ENCODE measurements around the gene CHD2.
A peak's percentile ranks its signal among the peaks of the same experiment; 100 is the strongest.

Gene CHD2

GRCh38 chr15:92880796-92881195 is 19.3 kb upstream of the CHD2 start:
- no peak for TF ChIP-seq CTCF (IDR thresholded peaks at IDR 0.05; ENCODE audit: low read depth, low read length, missing control alignments)
- Histone ChIP-seq H3K27me3 (replicated peaks) (no peaks in the 10 kb centered on the region), H3K27ac (no peak overlapping the region), H3K36me3 (replicated peaks) (peaks cover 4% of the 10 kb centered on the region), H3K4me3 (ENCODE audit: low read depth, low read length) (no peak overlapping the region)
- no peak for DNase-seq
- in situ Hi-C loops (cut with HindIII; ENCODE audit: low pct_ligation_motif_present, low sequenced_read_pairs) = loop anchor here (10.0 kb wide), 1 partner anchor 66 kb away; no protein-coding TSS in a partner anchor

DNA sequence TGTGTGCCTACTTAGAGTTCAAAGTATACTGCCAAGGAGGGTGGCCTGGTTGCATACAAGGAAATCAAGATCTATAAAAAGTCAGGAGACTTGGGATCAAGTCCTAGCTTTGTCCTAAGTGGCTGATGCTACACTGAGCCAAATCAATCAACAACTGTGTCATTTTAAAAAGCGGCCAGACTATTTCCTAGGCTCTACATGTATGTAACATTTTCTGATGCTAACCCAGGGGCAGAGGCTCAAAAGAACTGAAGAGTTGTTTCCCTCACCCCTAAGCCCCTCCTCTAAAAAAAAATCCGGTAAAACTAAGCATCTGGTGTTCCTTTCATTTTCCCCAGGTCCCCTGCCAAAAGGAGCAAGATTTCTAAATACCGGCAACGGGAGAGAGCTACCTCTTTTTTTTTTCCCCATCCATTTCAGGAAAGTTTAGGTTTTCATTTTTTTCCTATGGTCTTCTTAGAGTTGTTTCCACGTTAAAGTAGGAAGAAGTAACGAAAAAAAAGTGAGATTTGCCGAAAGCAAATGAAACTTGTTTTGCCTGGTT is 18.8 kb upstream of the CHD2 start:
- H3K27ac ChIP-seq = peak overlapping the region; percentile 60
- DNase-seq = no peak
- H3K36me3 ChIP-seq (replicated peaks) = peaks cover 6% of the 10 kb centered on the region
- H3K27me3 ChIP-seq (replicated peaks) = no peaks in the 10 kb centered on the region
- no peak overlapping the region for H3K4me3 ChIP-seq (ENCODE audit: low read depth, low read length)
- in situ Hi-C loops (cut with HindIII; ENCODE audit: low pct_ligation_motif_present, low sequenced_read_pairs) = loop anchor here (10.0 kb wide), 1 partner anchor 66 kb away; no protein-coding TSS in a partner anchor
- no peak for TF ChIP-seq CTCF (IDR thresholded peaks at IDR 0.05; ENCODE audit: low read depth, low read length, missing control alignments)

DNA sequence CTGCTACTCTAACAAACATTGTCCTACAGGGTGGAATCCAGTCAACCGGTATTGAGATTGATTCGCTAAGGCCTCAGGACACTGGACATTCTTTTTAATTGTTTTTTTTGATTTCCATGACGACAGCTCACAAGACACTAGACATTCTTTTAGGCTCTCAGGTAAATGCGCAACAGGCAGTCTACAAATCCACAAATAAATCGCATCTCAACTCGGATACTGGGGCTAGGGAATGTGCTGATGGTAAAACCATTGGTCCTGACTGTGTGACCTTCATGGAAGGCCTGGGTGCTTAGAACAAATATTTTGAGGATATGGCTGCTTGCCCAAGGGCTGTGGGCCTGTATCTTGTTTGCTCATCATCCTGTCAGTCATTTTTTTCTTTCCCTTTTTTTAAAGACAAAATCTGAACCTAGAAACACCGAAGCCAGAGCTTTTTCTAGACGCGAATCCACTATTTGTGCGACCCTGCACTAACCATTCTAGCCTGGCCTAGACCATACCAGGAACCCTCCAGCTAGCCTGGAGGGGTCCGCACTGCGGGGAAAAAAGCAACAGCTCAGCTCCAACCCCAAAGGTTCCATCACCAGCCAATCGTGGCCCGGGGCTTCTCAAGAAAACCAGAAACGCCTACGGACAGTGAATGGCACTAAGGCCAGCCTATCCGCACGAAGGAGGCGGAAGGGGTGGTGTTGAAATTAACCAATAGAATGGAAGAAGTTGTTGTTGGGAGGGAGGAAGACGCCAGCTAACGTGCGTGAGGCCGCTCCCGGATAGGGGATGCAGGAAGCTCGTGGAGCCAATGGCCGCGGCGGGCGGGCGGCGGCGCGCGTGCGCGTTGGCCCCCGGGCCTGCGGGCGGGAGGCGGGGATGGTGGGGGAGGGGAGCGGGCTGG is 18.1 kb upstream of the CHD2 start:
- Histone ChIP-seq H3K36me3 (replicated peaks) (peaks cover 11% of the 10 kb centered on the region), H3K4me3 (ENCODE audit: low read depth, low read length) (peak overlapping the region; percentile 45), H3K27me3 (replicated peaks) (no peaks in the 10 kb centered on the region), H3K27ac (peak overlapping the region; percentile 60)
- in situ Hi-C loops (cut with HindIII; ENCODE audit: low pct_ligation_motif_present, low sequenced_read_pairs) = loop anchor here (10.0 kb wide), 1 partner anchor 67 kb away; no protein-coding TSS in a partner anchor
- DNase-seq = peak; percentile 100
- TF ChIP-seq CTCF (IDR thresholded peaks at IDR 0.05; ENCODE audit: low read depth, low read length, missing control alignments) = no peak

DNA sequence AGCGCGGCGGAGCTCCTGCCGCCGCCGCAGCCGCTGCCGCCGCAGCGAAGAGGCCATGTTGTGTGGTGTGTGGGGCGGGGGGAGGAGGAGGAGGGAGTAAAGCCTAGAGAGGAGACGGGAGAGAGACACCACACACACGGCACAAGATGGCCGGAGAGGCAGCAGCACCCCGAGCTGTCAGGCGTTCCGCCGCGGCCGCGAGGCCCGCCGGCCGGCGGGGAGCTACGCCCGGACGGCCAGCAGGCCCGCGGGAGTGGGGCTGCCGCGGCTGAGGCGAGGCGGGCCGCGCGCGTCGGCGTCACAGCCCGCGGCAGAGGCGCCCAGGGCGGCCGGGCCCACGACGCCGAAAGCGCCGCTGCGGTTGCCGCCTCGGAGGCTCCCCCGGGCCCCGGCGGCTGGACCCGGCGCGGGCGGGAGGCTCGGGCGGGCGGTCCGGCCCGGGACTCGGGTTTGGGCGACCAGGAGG is 17.4 kb upstream of the CHD2 start:
- in situ Hi-C loops (cut with HindIII; ENCODE audit: low pct_ligation_motif_present, low sequenced_read_pairs) = loop anchor here (10.0 kb wide), 1 partner anchor 68 kb away; no protein-coding TSS in a partner anchor

More for the DNA sequence above, 17.4 kb upstream of the CHD2 start:
- H3K4me3 ChIP-seq (ENCODE audit: low read depth, low read length) = peak overlapping the region; percentile 64
- DNase-seq = no peak
- H3K36me3 ChIP-seq (replicated peaks) = peaks cover 15% of the 10 kb centered on the region
- H3K27me3 ChIP-seq (replicated peaks) = no peaks in the 10 kb centered on the region
- peak overlapping the region; percentile 93 for H3K27ac ChIP-seq
- TF ChIP-seq CTCF (IDR thresholded peaks at IDR 0.05; ENCODE audit: low read depth, low read length, missing control alignments) = no peak

All from brain microvascular endothelial cell (primary cell).